Peyer's patch (tissue), 4 donors: ENCODE measurements around the gene LTC4S. TPM values are rescaled to one million over a fixed set of nuclear protein-coding genes. Genes with fewer than 3 reads are reported as not detected.
"Not testable (repeated sequence)": the region's sequence is repeated elsewhere in the genome, so short reads cannot be mapped to it uniquely, and the experiment has no call there.

Experiments used
- DNase-seq, 3 donors: peaks; one replicate each; pipeline ENCODE4 v3.0.0-alpha.2; 2017 to 2019
- H3K27ac ChIP-seq, 4 donors: fragments of 200-600 bp; sonication (generic); one replicate each; pipeline ENCODE4 v1.5.1; 2016 to 2019
- H3K27me3 ChIP-seq, 2 donors: fragments of 200-600 bp; sonication (generic); one replicate each; pipeline ENCODE4 v1.5.1; 2019
- H3K36me3 ChIP-seq, 3 donors: fragments of 200-600 bp; sonication (generic); one replicate each; pipeline ENCODE4 v1.5.1; 2016 to 2019
- H3K4me1 ChIP-seq, 4 donors: fragments of 200-600 bp; sonication (generic); one replicate each; pipeline ENCODE4 v1.5.1; 2016 to 2019
- H3K4me3 ChIP-seq, 4 donors: fragments of 200-600 bp; sonication (generic); 1 replicate in 3 of 4; 2 replicates in 1 of 4; pipeline ENCODE4 v1.5.1; 2016 to 2019; ENCODE audit warnings: mild to moderate bottlenecking in 1 of 4
- H3K9me3 ChIP-seq, 4 donors: fragments of 200-600 bp; sonication (generic); one replicate each; pipeline ENCODE4 v1.5.1; 2016 to 2019; ENCODE audit warnings: mild to moderate bottlenecking in 1 of 4
- CTCF ChIP-seq, 6 experiments: fragments of 450-650 bp in 4 of 6; fragments of 200-600 bp in 2 of 6; sonication (generic) in 1 of 6; IDR thresholded peaks; one replicate each; pipeline ENCODE4 v1.5.1; 2017 to 2019; ENCODE audit warnings: antibody characterized with exemption in 6 of 6, mild to moderate bottlenecking in 3 of 6, moderate library complexity in 1 of 6
- POLR2A ChIP-seq, 2 donors: fragments of 450-650 bp; IDR thresholded peaks; one replicate each; pipeline ENCODE4 v1.5.1; 2017; ENCODE audit warnings: antibody characterized with exemption in 2 of 2, mild to moderate bottlenecking in 2 of 2, moderate library complexity in 2 of 2
- total RNA-seq, 4 donors: library from RNA; depleted of rRNA; stranded (reverse); fragments of >200 nt; gene quantifications; one replicate each; pipeline ENCODE4 v1.1.0, GENCODE V29; 2016

The LTC4S gene
- total RNA-seq, 4 donors from 2014 or later: 1.9 to 12.4 (median 3.6) TPM; not detected in 1

DNA sequence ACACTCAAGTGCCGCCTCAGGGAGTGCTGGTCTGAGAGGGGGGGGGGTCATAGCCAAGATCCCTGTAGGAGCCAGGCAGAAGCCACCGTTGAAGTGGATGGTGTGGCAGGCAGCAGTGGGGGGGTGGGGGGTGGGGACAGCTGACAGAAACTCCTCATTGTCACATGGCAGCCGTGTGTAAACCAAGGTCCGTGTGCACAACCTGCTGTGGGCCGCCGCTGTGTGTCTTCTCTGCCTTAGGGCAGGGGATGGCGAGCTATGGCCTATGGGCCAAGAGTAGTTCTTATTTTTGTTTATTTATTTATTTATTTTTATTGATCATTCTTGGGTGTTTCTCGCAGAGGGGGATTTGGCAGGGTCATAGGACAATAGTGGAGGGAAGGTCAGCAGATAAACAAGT is 40.3 kb downstream of the LTC4S start:
- Histone ChIP-seq H3K36me3 (peaks cover 0 to 88% (median 5%) of the 10 kb centered on the region in 3 donors), H3K27me3 (no peaks in the 10 kb centered on the region), H3K4me3 (no peak overlapping the region), H3K4me1 (peaks cover 0 to 11% (median 1%) of the 10 kb centered on the region in 4 donors), H3K9me3 (no peaks in the 10 kb centered on the region), H3K27ac (peak overlapping the region in 1 of 4 donors; percentile 13)
- TF ChIP-seq POLR2A (IDR thresholded peaks at IDR 0.05): no peak
- no peak for TF ChIP-seq CTCF (IDR thresholded peaks at IDR 0.05)
- DNase-seq: peak in 1 of 3 donors; percentile 6

- not testable (repeated sequence) for H3K4me3 ChIP-seq
- peaks cover 0 to 81% (median 5%) of the 10 kb centered on the region in 3 donors for H3K36me3 ChIP-seq
- H3K4me1 ChIP-seq: peaks cover 0 to 11% (median 1%) of the 10 kb centered on the region in 4 donors
Measured at GRCh38 chr5:179834871-179835270, 41.1 kb downstream of the LTC4S start.

DNA sequence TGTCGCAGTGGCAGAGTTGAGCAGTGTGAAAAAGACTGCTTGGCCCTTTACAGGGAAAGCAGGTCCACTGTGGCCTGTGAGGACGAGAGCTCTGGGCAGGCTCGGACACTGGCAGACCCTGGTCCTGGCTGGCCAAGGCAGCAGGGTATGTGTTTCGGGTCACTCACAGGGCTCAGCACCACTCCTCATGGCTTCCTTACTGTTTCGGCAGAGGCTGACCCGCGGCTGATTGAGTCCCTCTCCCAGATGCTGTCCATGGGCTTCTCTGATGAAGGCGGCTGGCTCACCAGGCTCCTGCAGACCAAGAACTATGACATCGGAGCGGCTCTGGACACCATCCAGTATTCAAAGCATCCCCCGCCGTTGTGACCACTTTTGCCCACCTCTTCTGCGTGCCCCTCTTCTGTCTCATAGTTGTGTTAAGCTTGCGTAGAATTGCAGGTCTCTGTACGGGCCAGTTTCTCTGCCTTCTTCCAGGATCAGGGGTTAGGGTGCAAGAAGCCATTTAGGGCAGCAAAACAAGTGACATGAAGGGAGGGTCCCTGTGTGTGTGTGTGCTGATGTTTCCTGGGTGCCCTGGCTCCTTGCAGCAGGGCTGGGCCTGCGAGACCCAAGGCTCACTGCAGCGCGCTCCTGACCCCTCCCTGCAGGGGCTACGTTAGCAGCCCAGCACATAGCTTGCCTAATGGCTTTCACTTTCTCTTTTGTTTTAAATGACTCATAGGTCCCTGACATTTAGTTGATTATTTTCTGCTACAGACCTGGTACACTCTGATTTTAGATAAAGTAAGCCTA is 42.6 kb downstream of the LTC4S start:
- peak overlapping the region in 3 of 4 donors; percentile 31 to 60 (median 50) for H3K27ac ChIP-seq
- TF ChIP-seq CTCF (IDR thresholded peaks at IDR 0.05): peak in 1 of 6 experiments; percentile 21
- TF ChIP-seq POLR2A (IDR thresholded peaks at IDR 0.05): no peak
- peaks cover 0 to 79% (median 5%) of the 10 kb centered on the region in 3 donors for H3K36me3 ChIP-seq
- peaks cover 0 to 11% (median 1%) of the 10 kb centered on the region in 4 donors for H3K4me1 ChIP-seq
- H3K27me3 ChIP-seq: no peaks in the 10 kb centered on the region
- H3K4me3 ChIP-seq: no peak overlapping the region
- H3K9me3 ChIP-seq: no peaks in the 10 kb centered on the region
- DNase-seq: peak in 1 of 3 donors; percentile 58

More at GRCh38 chr5:179834871-179835270, 41.1 kb downstream of the LTC4S start:
- H3K27ac ChIP-seq, H3K9me3 ChIP-seq, H3K27me3 ChIP-seq, DNase-seq: not testable (repeated sequence)

GRCh38 chr5:179837076-179838011 is 43.6 kb downstream of the LTC4S start:
- H3K36me3 ChIP-seq: peaks cover 0 to 75% (median 5%) of the 10 kb centered on the region in 3 donors
- no peaks in the 10 kb centered on the region for H3K9me3 ChIP-seq
- peak overlapping the region in 3 of 4 donors; percentile 31 to 60 (median 50) for H3K27ac ChIP-seq
- H3K4me3 ChIP-seq: no peak overlapping the region
- TF ChIP-seq POLR2A (IDR thresholded peaks at IDR 0.05) (no peak), CTCF (IDR thresholded peaks at IDR 0.05) (no peak)
- DNase-seq: peak in 1 of 3 donors; percentile 46
- H3K27me3 ChIP-seq: no peaks in the 10 kb centered on the region
- H3K4me1 ChIP-seq: peaks cover 0 to 11% (median 1%) of the 10 kb centered on the region in 4 donors

GRCh38 chr5:179839328-179840256 is 45.8 kb downstream of the LTC4S start:
- Histone ChIP-seq H3K4me3 (no peak overlapping the region), H3K27me3 (no peaks in the 10 kb centered on the region), H3K4me1 (peaks cover 0 to 11% (median 1%) of the 10 kb centered on the region in 4 donors), H3K36me3 (peaks cover 0 to 63% (median 0%) of the 10 kb centered on the region in 3 donors), H3K27ac (no peak overlapping the region), H3K9me3 (no peaks in the 10 kb centered on the region)
- TF ChIP-seq CTCF (IDR thresholded peaks at IDR 0.05): no peak
- no peak for TF ChIP-seq POLR2A (IDR thresholded peaks at IDR 0.05)
- peak in 1 of 3 donors; percentile 49 for DNase-seq
